SK-N-SH treated with all-trans-retinoic acid at 6 μM for 48 hours (cell line): ENCODE measurements around the gene RNASEH1.

Experiments
- ATAC-seq: fragments of 200-7000 bp; cut with Tn5 transposase; 3 replicates; pipeline ENCODE4 v1.9.1; 2020; ENCODE audit warnings: mild to moderate bottlenecking, moderate library complexity
- ARNTL ChIP-seq: fragments of 450-650 bp; formaldehyde crosslinking; IDR thresholded peaks from 2 replicates; pipeline ENCODE4 v1.5.0; 2020; ENCODE audit warnings: low read depth, mild to moderate bottlenecking, moderate library complexity, borderline replicate concordance
- BACH2 ChIP-seq: fragments of 250-450 bp; sonication (Bioruptor Pico); IDR thresholded peaks from 2 replicates; pipeline ENCODE4 v1.9.0; 2021; ENCODE audit warnings: mild to moderate bottlenecking, borderline replicate concordance
- CSDC2 ChIP-seq: fragments of 250-450 bp; sonication (Bioruptor Pico); IDR thresholded peaks from 2 replicates; pipeline ENCODE4 v1.5.0; 2020; ENCODE audit warnings: mild to moderate bottlenecking, moderate library complexity
- GLIS3 ChIP-seq: fragments of 250-450 bp; sonication (Bioruptor Pico); IDR thresholded peaks from 2 replicates; pipeline ENCODE4 v1.5.0; 2020; ENCODE audit warnings: mild to moderate bottlenecking, moderate library complexity
- ISL1 ChIP-seq: fragments of 250-450 bp; sonication (Bioruptor Pico); IDR thresholded peaks from 2 replicates; pipeline ENCODE4 v2.1.2; 2022; ENCODE audit warnings: mild to moderate bottlenecking, moderate library complexity
- OSR1 ChIP-seq: fragments of 250-450 bp; sonication (Bioruptor Pico); IDR thresholded peaks from 2 replicates; pipeline ENCODE4 v1.8.0; 2022; ENCODE audit warnings: moderate library complexity, mild to moderate bottlenecking, inconsistent platforms
- PPARA ChIP-seq: fragments of 250-450 bp; sonication (Bioruptor Pico); IDR thresholded peaks from 2 replicates; pipeline ENCODE4 v1.5.0; 2020; ENCODE audit warnings: mild to moderate bottlenecking, borderline replicate concordance
- RARB ChIP-seq: fragments of 250-450 bp; sonication (Bioruptor Pico); IDR thresholded peaks from 2 replicates; pipeline ENCODE4 v1.8.0; 2021; ENCODE audit warnings: mild to moderate bottlenecking, moderate library complexity
- TCF4 ChIP-seq: fragments of 250-450 bp; sonication (Bioruptor Pico); IDR thresholded peaks from 2 replicates; pipeline ENCODE4 v1.8.0; 2021; ENCODE audit warnings: mild to moderate bottlenecking, moderate library complexity, borderline replicate concordance
- TOX ChIP-seq: fragments of 250-450 bp; sonication (Bioruptor Pico); IDR thresholded peaks from 2 replicates; pipeline ENCODE4 v1.8.0; 2021; ENCODE audit warnings: mild to moderate bottlenecking, moderate library complexity, borderline replicate concordance
- ZFP3 ChIP-seq: fragments of 250-450 bp; sonication (Bioruptor Pico); IDR thresholded peaks from 2 replicates; pipeline ENCODE4 v1.5.0; 2020; ENCODE audit warnings: mild to moderate bottlenecking, moderate library complexity
- ZNF565 ChIP-seq: fragments of 450-650 bp; formaldehyde crosslinking; conservative IDR thresholded peaks from 2 replicates; pipeline ENCODE4 v1.5.0; 2020; ENCODE audit warnings: low read depth, mild to moderate bottlenecking, moderate library complexity
- ZNF70 ChIP-seq: fragments of 450-650 bp; formaldehyde crosslinking; IDR thresholded peaks from 2 replicates; pipeline ENCODE4 v1.5.0; 2020; ENCODE audit warnings: mild to moderate bottlenecking, moderate library complexity
- TF ChIP-seq, protein P1 (sequence below): fragments of 250-450 bp; sonication (Bioruptor Pico); IDR thresholded peaks from 2 replicates; pipeline ENCODE4 v1.8.0; 2021; ENCODE audit warnings: low read depth, mild to moderate bottlenecking, moderate library complexity, borderline replicate concordance
- TF ChIP-seq, protein P2 (sequence below): fragments of 250-450 bp; sonication (Bioruptor Pico); IDR thresholded peaks from 2 replicates; pipeline ENCODE4 v1.8.0; 2020; ENCODE audit warnings: mild to moderate bottlenecking, moderate library complexity, borderline replicate concordance
- TF ChIP-seq, protein P3 (sequence below): fragments of 250-450 bp; sonication (Bioruptor Pico); IDR thresholded peaks from 2 replicates; pipeline ENCODE4 v1.5.0; 2020; ENCODE audit warnings: mild to moderate bottlenecking, moderate library complexity
- TF ChIP-seq, protein P4 (sequence below): fragments of 250-450 bp; sonication (Bioruptor Pico); IDR thresholded peaks from 2 replicates; pipeline ENCODE4 v1.5.1; 2021; ENCODE audit warnings: mild to moderate bottlenecking, moderate library complexity

The RNASEH1 gene

DNA sequence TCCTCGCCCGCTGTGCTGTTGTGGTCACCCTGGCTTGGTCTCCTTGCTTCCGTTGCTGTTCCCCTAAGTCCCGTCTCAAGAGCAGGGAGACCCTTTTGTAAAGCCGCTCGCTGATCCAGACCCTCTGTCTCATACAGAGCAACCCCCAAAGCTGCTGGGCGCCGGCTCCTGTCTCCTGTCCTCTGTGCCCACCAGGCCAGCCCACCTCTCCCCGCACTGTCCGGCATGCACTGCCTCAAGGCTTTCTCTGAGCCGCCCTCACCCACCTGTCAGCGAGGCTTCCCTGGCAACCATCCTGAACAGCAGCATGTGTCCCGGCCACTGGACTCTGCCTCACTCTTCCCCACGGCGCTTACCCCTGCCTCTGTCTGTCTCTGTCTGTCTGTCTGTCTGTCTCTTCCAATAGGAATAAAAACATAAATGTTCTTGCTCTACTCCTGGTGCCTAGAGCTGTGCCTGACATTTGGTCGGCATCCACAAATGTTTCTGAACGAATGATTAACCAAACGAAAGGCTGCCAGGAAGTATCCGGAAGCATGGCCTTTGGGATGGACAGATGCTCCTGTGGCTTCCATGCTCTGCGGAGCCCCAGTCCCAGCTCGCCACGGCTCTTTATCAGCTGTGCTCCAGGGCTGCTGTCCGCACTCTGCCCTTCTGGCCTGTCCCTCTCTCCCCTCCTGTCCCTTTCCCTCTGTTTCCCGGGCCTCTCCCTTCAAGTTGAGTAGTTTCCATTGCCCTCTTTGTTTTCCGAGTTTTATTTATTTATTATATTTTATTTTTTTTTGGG, 44.6 kb upstream of the RNASEH1 start:
- TF ChIP-seq RARB (CRISPR knock-in tag) (no peak), TOX (CRISPR knock-in tag) (no peak), BACH2 (CRISPR knock-in tag) (no peak), ARNTL (no peak), ZNF565 (CRISPR knock-in tag) (no peak), GLIS3 (no peak), ZNF70 (no peak), ISL1 (CRISPR knock-in tag) (no peak), OSR1 (CRISPR knock-in tag) (no peak), TCF4 (CRISPR knock-in tag) (no peak)
- TF ChIP-seq, protein P1, sequence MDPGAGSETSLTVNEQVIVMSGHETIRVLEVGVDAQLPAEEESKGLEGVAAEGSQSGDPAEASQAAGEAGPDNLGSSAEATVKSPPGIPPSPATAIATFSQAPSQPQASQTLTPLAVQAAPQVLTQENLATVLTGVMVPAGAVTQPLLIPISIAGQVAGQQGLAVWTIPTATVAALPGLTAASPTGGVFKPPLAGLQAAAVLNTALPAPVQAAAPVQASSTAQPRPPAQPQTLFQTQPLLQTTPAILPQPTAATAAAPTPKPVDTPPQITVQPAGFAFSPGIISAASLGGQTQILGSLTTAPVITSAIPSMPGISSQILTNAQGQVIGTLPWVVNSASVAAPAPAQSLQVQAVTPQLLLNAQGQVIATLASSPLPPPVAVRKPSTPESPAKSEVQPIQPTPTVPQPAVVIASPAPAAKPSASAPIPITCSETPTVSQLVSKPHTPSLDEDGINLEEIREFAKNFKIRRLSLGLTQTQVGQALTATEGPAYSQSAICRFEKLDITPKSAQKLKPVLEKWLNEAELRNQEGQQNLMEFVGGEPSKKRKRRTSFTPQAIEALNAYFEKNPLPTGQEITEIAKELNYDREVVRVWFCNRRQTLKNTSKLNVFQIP (CRISPR knock-in tag): no peak
- TF ChIP-seq, protein P2, sequence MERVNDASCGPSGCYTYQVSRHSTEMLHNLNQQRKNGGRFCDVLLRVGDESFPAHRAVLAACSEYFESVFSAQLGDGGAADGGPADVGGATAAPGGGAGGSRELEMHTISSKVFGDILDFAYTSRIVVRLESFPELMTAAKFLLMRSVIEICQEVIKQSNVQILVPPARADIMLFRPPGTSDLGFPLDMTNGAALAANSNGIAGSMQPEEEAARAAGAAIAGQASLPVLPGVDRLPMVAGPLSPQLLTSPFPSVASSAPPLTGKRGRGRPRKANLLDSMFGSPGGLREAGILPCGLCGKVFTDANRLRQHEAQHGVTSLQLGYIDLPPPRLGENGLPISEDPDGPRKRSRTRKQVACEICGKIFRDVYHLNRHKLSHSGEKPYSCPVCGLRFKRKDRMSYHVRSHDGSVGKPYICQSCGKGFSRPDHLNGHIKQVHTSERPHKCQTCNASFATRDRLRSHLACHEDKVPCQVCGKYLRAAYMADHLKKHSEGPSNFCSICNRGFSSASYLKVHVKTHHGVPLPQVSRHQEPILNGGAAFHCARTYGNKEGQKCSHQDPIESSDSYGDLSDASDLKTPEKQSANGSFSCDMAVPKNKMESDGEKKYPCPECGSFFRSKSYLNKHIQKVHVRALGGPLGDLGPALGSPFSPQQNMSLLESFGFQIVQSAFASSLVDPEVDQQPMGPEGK (CRISPR knock-in tag): no peak
- TF ChIP-seq, protein P3, sequence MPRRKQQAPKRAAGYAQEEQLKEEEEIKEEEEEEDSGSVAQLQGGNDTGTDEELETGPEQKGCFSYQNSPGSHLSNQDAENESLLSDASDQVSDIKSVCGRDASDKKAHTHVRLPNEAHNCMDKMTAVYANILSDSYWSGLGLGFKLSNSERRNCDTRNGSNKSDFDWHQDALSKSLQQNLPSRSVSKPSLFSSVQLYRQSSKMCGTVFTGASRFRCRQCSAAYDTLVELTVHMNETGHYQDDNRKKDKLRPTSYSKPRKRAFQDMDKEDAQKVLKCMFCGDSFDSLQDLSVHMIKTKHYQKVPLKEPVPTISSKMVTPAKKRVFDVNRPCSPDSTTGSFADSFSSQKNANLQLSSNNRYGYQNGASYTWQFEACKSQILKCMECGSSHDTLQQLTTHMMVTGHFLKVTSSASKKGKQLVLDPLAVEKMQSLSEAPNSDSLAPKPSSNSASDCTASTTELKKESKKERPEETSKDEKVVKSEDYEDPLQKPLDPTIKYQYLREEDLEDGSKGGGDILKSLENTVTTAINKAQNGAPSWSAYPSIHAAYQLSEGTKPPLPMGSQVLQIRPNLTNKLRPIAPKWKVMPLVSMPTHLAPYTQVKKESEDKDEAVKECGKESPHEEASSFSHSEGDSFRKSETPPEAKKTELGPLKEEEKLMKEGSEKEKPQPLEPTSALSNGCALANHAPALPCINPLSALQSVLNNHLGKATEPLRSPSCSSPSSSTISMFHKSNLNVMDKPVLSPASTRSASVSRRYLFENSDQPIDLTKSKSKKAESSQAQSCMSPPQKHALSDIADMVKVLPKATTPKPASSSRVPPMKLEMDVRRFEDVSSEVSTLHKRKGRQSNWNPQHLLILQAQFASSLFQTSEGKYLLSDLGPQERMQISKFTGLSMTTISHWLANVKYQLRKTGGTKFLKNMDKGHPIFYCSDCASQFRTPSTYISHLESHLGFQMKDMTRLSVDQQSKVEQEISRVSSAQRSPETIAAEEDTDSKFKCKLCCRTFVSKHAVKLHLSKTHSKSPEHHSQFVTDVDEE (CRISPR knock-in tag): no peak
- TF ChIP-seq, all 23 proteins: peak for 0
- no peak for ATAC-seq

DNA sequence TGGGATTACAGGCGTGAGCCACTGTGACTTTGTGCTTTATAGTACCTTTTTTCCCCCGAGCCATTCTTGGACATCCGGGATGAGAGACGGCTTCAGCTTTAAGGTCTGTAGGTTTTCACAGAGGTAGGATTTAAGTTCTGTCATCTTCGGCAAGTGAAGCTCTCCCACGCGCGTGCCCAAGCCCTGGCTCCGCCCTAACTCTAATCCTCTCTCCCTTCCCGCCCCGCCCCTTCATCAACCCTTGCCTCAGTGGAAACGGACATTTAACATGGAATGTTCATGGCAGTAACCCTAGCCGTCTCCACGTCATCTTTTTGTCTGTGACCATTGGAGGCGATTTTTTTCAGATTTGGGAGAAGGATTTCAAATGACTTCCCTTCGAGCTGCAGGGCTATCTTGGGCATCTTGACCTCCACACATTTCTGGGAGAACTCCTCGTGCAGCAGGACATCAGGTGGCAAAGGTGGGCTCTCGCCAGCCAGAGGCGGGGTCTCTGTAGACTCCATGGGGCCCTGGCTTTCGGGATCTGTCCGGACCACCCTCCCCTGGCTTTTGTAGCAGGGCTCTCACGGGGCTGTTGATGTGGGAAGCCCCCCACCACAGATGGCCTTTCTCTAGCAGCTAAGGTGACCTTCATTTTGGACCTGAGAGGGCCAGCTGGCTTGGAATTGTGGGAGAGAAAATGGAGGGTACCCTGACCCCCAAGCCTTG, 43.6 kb upstream of the RNASEH1 start:
- no peak for ATAC-seq
- TF ChIP-seq TOX (CRISPR knock-in tag) (no peak), TCF4 (CRISPR knock-in tag) (no peak), ZNF70 (no peak), OSR1 (CRISPR knock-in tag) (no peak), PPARA (no peak), ARNTL (no peak)
- TF ChIP-seq, protein P3 (CRISPR knock-in tag): no peak
- TF ChIP-seq, protein P4, sequence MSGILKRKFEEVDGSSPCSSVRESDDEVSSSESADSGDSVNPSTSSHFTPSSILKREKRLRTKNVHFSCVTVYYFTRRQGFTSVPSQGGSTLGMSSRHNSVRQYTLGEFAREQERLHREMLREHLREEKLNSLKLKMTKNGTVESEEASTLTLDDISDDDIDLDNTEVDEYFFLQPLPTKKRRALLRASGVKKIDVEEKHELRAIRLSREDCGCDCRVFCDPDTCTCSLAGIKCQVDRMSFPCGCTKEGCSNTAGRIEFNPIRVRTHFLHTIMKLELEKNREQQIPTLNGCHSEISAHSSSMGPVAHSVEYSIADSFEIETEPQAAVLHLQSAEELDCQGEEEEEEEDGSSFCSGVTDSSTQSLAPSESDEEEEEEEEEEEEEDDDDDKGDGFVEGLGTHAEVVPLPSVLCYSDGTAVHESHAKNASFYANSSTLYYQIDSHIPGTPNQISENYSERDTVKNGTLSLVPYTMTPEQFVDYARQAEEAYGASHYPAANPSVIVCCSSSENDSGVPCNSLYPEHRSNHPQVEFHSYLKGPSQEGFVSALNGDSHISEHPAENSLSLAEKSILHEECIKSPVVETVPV: no peak

DNA sequence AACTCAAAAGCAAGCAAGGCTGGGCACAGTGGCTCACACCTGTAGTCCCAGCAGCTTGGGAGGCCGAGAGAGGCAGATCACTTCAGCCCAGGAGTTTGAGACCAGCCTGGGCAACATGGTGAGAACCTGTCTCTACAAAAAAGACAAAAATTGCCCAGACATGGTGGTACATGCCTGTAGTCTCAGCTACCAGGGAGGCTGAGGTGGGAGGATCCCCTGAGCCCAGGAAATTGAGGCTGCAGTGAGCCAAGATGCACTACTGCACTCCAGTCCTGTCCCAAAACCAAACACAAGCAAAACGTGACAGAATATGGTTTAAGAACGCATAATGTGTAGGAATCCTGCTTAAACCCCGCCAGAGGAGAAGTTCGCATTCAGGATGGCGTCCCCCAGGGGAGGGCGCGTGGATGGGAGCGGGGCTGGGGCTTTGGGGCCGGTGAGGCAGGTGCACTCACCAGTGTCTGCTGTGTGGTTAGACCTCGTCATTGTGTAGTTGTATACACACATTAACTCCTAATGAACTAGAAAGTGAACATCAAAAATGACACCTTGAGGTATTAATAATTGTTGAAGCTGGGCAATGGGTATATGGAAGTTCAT, 42.2 kb upstream of the RNASEH1 start:
- ATAC-seq: no peak
- TF ChIP-seq GLIS3 (no peak), ZFP3 (CRISPR knock-in tag) (no peak), CSDC2 (CRISPR knock-in tag) (no peak), ZNF565 (CRISPR knock-in tag) (no peak)
